Mesothelial cell of epicardium (in vitro differentiated cells): ENCODE measurements around the gene GCDH. TPM values are rescaled to one million over a fixed set of nuclear protein-coding genes. Genes with fewer than 3 reads are reported as not detected.

Experiments used
- DNase-seq, 2 experiments: peaks; one replicate each; pipeline ENCODE4 v3.0.0; 2021; ENCODE audit warnings: low spot score in 2 of 2; ENCODE audit not compliant: unreplicated experiment in 2 of 2
- H3K27ac Mint-ChIP-seq: 2 replicates; pipeline ENCODE4 v1.8.0; 2021; ENCODE audit warnings: mixed read lengths
- H3K27me3 Mint-ChIP-seq: 2 replicates; pipeline ENCODE4 v1.8.0; 2021; ENCODE audit warnings: low read depth, mixed read lengths
- H3K36me3 Mint-ChIP-seq: 2 replicates; pipeline ENCODE4 v1.8.0; 2021; ENCODE audit warnings: mixed read lengths
- H3K4me1 Mint-ChIP-seq: 2 replicates; pipeline ENCODE4 v1.8.0; 2021; ENCODE audit warnings: mixed read lengths
- H3K4me3 Mint-ChIP-seq: 2 replicates; pipeline ENCODE4 v1.8.0; 2021; ENCODE audit warnings: mild to moderate bottlenecking, moderate library complexity, mixed read lengths
- H3K9me3 Mint-ChIP-seq: 2 replicates; pipeline ENCODE4 v1.8.0; 2021; ENCODE audit warnings: mixed read lengths
- CTCF ChIP-seq: fragments of 200-600 bp; sonication (generic); IDR thresholded peaks from one replicate; pipeline ENCODE4 v1.5.0; 2021; ENCODE audit warnings: antibody characterized with exemption; ENCODE audit not compliant: unreplicated experiment
- total RNA-seq: library from RNA; stranded (reverse); gene quantifications from 3 replicates; pipeline ENCODE4 v1.2.1, GENCODE V29; 2021

Gene GCDH
- total RNA-seq, 1 donor from 2014 or later: 31.5 TPM

GRCh38 chr19:12918253-12918652 is 27.3 kb downstream of the GCDH start:
- Mint-ChIP-seq H3K4me3 (no peak overlapping the region), H3K36me3 (peaks cover 9% of the 10 kb centered on the region), H3K9me3 (no peaks in the 10 kb centered on the region), H3K4me1 (peaks cover 19% of the 10 kb centered on the region), H3K27me3 (no peaks in the 10 kb centered on the region), H3K27ac (no peak overlapping the region)
- no peak for TF ChIP-seq CTCF
- DNase-seq: no peak

- no peaks in the 10 kb centered on the region for H3K9me3 Mint-ChIP-seq
- H3K4me3 Mint-ChIP-seq: no peak overlapping the region
- no peaks in the 10 kb centered on the region for H3K27me3 Mint-ChIP-seq
- H3K36me3 Mint-ChIP-seq: peaks cover 19% of the 10 kb centered on the region
- no peak for DNase-seq
- H3K4me1 Mint-ChIP-seq: peaks cover 10% of the 10 kb centered on the region
- TF ChIP-seq CTCF: no peak
- peak overlapping the region; percentile 96 for H3K27ac Mint-ChIP-seq
Measured at GRCh38 chr19:12921047-12921446, 30.1 kb downstream of the GCDH start.

- H3K36me3 Mint-ChIP-seq: peaks cover 27% of the 10 kb centered on the region
- H3K4me1 Mint-ChIP-seq: peaks cover 10% of the 10 kb centered on the region
- DNase-seq: no peak
- H3K27me3 Mint-ChIP-seq: no peaks in the 10 kb centered on the region
- TF ChIP-seq CTCF: no peak
- no peak overlapping the region for H3K4me3 Mint-ChIP-seq
- H3K9me3 Mint-ChIP-seq: no peaks in the 10 kb centered on the region
- H3K27ac Mint-ChIP-seq: no peak overlapping the region
Measured at GRCh38 chr19:12922959-12923358, 32.0 kb downstream of the GCDH start.

- no peaks in the 10 kb centered on the region for H3K9me3 Mint-ChIP-seq
- no peaks in the 10 kb centered on the region for H3K27me3 Mint-ChIP-seq
- no peak for TF ChIP-seq CTCF
- H3K4me1 Mint-ChIP-seq: peaks cover 3% of the 10 kb centered on the region
- DNase-seq: no peak
- H3K27ac Mint-ChIP-seq: no peak overlapping the region
- H3K4me3 Mint-ChIP-seq: no peak overlapping the region
- H3K36me3 Mint-ChIP-seq: peaks cover 36% of the 10 kb centered on the region
Measured at GRCh38 chr19:12924621-12925310, 33.8 kb downstream of the GCDH start.

- no peaks in the 10 kb centered on the region for H3K9me3 Mint-ChIP-seq
- H3K4me1 Mint-ChIP-seq: peaks cover 15% of the 10 kb centered on the region
- TF ChIP-seq CTCF: no peak
- H3K4me3 Mint-ChIP-seq: no peak overlapping the region
- no peak overlapping the region for H3K27ac Mint-ChIP-seq
- DNase-seq: no peak
- H3K27me3 Mint-ChIP-seq: no peaks in the 10 kb centered on the region
- peaks cover 17% of the 10 kb centered on the region for H3K36me3 Mint-ChIP-seq
Measured at GRCh38 chr19:12930002-12930645, 39.2 kb downstream of the GCDH start.
